ENCODE results near the gene RAPH1.
"Not testable (repeated sequence)": the region's sequence is repeated elsewhere in the genome, so short reads cannot be mapped to it uniquely, and the experiment has no call there.

The RAPH1 gene

DNA sequence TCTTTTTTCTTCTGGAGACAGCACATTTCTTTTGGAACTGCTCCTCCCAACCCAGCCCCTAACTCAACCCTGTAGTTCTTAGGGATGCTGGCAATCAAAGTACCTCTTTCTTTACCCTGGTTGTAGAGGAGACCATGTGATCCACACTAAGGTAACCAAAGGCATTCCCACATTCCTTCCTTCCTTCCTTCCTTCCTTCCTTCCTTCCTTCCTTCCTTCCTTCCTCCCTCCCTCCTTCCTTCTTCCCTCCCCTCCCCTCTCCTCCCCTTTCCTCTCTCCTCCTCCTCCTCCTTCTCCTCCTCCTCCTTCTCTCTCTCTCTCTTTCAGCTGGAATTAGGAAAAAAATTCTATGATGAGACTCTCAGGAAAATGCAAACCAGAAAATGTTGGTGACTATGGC is 13.8 kb upstream of the RAPH1 start:
- Histone ChIP-seq H3K27ac (ENCODE audit: insufficient read depth, low read length, poor library complexity, severe bottlenecking) (no peak overlapping the region), H3K36me3 (ENCODE audit: control insufficient read depth, insufficient read depth, low read length) (no peaks in the 10 kb centered on the region), H3K27me3 (replicated peaks; ENCODE audit: control insufficient read depth, insufficient read depth, low read length, poor library complexity, severe bottlenecking) (no peaks in the 10 kb centered on the region), H3K4me3 (ENCODE audit: insufficient read depth, low read depth, low read length, poor library complexity, severe bottlenecking) (no peak overlapping the region), H3K9me3 (ENCODE audit: control insufficient read depth, low read length) (no peaks in the 10 kb centered on the region), H3K4me1 (ENCODE audit: control insufficient read depth, insufficient read depth, low read length, poor library complexity, severe bottlenecking) (no peaks in the 10 kb centered on the region)
- no peak for DNase-seq

DNA sequence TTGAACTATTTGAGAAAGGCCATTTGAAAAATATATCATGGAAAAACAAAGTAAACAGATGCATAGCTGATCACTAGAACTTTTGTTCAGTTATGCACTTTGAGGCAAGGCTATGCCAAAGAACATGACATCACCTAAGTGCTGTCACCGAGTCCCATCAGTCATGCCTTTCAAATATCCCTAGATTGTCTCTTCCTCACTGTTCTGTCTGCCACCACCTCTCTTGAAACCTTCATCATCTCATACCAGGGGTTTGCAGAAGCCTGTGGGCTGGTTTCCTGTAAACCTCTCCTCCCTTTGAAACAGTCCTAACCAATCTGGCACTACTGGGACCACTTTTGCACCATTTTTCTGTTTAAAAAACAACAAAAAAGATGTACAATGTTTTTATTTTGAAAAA is 12.3 kb upstream of the RAPH1 start:
- no peak for DNase-seq
- no peaks in the 10 kb centered on the region for H3K4me1 ChIP-seq (ENCODE audit: control insufficient read depth, insufficient read depth, low read length, poor library complexity, severe bottlenecking)
- no peaks in the 10 kb centered on the region for H3K9me3 ChIP-seq (ENCODE audit: control insufficient read depth, low read length)
- no peak overlapping the region for H3K4me3 ChIP-seq (ENCODE audit: insufficient read depth, low read depth, low read length, poor library complexity, severe bottlenecking)
- H3K27me3 ChIP-seq (replicated peaks; ENCODE audit: control insufficient read depth, insufficient read depth, low read length, poor library complexity, severe bottlenecking) = no peaks in the 10 kb centered on the region
- no peak overlapping the region for H3K27ac ChIP-seq (ENCODE audit: insufficient read depth, low read length, poor library complexity, severe bottlenecking)
- H3K36me3 ChIP-seq (ENCODE audit: control insufficient read depth, insufficient read depth, low read length) = no peaks in the 10 kb centered on the region

DNA sequence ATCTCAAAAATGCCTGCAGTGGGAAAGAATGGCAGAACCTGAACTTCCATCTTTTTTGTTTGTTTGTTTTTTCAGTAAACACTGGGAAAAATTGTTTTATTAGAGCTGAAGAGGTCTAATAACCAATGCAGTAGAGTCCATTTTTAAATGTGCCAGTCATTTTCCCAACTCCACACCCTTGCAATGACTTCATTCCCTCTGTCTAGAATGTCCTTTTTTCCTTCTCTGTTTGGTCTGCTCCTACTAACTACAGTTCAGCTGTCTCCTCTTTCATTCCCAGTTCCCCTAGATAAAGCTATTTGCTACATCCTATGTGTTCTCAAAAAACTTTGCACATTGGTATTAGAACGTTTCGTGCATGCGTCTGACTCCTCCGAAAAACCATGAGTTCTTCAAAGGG is 9.3 kb upstream of the RAPH1 start:
- DNase-seq = no peak
- Histone ChIP-seq H3K9me3 (ENCODE audit: control insufficient read depth, low read length) (no peaks in the 10 kb centered on the region), H3K4me1 (ENCODE audit: control insufficient read depth, insufficient read depth, low read length, poor library complexity, severe bottlenecking) (no peaks in the 10 kb centered on the region), H3K27ac (ENCODE audit: insufficient read depth, low read length, poor library complexity, severe bottlenecking) (no peak overlapping the region), H3K36me3 (ENCODE audit: control insufficient read depth, insufficient read depth, low read length) (no peaks in the 10 kb centered on the region), H3K4me3 (ENCODE audit: insufficient read depth, low read depth, low read length, poor library complexity, severe bottlenecking) (no peak overlapping the region), H3K27me3 (replicated peaks; ENCODE audit: control insufficient read depth, insufficient read depth, low read length, poor library complexity, severe bottlenecking) (no peaks in the 10 kb centered on the region)

GRCh38 chr2:203543898-203544328 is 8.8 kb upstream of the RAPH1 start:
- DNase-seq = no peak
- Histone ChIP-seq H3K27me3 (replicated peaks; ENCODE audit: control insufficient read depth, insufficient read depth, low read length, poor library complexity, severe bottlenecking) (no peaks in the 10 kb centered on the region), H3K27ac (ENCODE audit: insufficient read depth, low read length, poor library complexity, severe bottlenecking) (no peak overlapping the region), H3K4me3 (ENCODE audit: insufficient read depth, low read depth, low read length, poor library complexity, severe bottlenecking) (no peak overlapping the region), H3K4me1 (ENCODE audit: control insufficient read depth, insufficient read depth, low read length, poor library complexity, severe bottlenecking) (no peaks in the 10 kb centered on the region), H3K9me3 (ENCODE audit: control insufficient read depth, low read length) (no peaks in the 10 kb centered on the region), H3K36me3 (ENCODE audit: control insufficient read depth, insufficient read depth, low read length) (no peaks in the 10 kb centered on the region)

GRCh38 chr2:203540598-203540997 is 5.5 kb upstream of the RAPH1 start:
- not testable (repeated sequence) for H3K27ac ChIP-seq (ENCODE audit: insufficient read depth, low read length, poor library complexity, severe bottlenecking); H3K9me3 ChIP-seq (ENCODE audit: control insufficient read depth, low read length); H3K36me3 ChIP-seq (ENCODE audit: control insufficient read depth, insufficient read depth, low read length); DNase-seq; H3K4me1 ChIP-seq (ENCODE audit: control insufficient read depth, insufficient read depth, low read length, poor library complexity, severe bottlenecking); H3K4me3 ChIP-seq (ENCODE audit: insufficient read depth, low read depth, low read length, poor library complexity, severe bottlenecking); H3K27me3 ChIP-seq (replicated peaks; ENCODE audit: control insufficient read depth, insufficient read depth, low read length, poor library complexity, severe bottlenecking)

GRCh38 chr2:203538237-203538636 is 3.1 kb upstream of the RAPH1 start:
- H3K4me3 ChIP-seq (ENCODE audit: insufficient read depth, low read depth, low read length, poor library complexity, severe bottlenecking); H3K36me3 ChIP-seq (ENCODE audit: control insufficient read depth, insufficient read depth, low read length); H3K9me3 ChIP-seq (ENCODE audit: control insufficient read depth, low read length); DNase-seq; H3K27me3 ChIP-seq (replicated peaks; ENCODE audit: control insufficient read depth, insufficient read depth, low read length, poor library complexity, severe bottlenecking); H3K27ac ChIP-seq (ENCODE audit: insufficient read depth, low read length, poor library complexity, severe bottlenecking): not testable (repeated sequence)
- peaks cover 10% of the 10 kb centered on the region for H3K4me1 ChIP-seq (ENCODE audit: control insufficient read depth, insufficient read depth, low read length, poor library complexity, severe bottlenecking)

- H3K36me3 ChIP-seq (ENCODE audit: control insufficient read depth, insufficient read depth, low read length); DNase-seq; H3K4me3 ChIP-seq (ENCODE audit: insufficient read depth, low read depth, low read length, poor library complexity, severe bottlenecking); H3K27ac ChIP-seq (ENCODE audit: insufficient read depth, low read length, poor library complexity, severe bottlenecking); H3K27me3 ChIP-seq (replicated peaks; ENCODE audit: control insufficient read depth, insufficient read depth, low read length, poor library complexity, severe bottlenecking); H3K9me3 ChIP-seq (ENCODE audit: control insufficient read depth, low read length): not testable (repeated sequence)
- peaks cover 10% of the 10 kb centered on the region for H3K4me1 ChIP-seq (ENCODE audit: control insufficient read depth, insufficient read depth, low read length, poor library complexity, severe bottlenecking)
These were observed 1.5 kb upstream of the RAPH1 start for GRCh38 chr2:203536586-203536951.

- Histone ChIP-seq H3K9me3 (ENCODE audit: control insufficient read depth, low read length) (peaks cover 6% of the 10 kb centered on the region), H3K27me3 (replicated peaks; ENCODE audit: control insufficient read depth, insufficient read depth, low read length, poor library complexity, severe bottlenecking) (no peaks in the 10 kb centered on the region), H3K4me1 (ENCODE audit: control insufficient read depth, insufficient read depth, low read length, poor library complexity, severe bottlenecking) (peaks cover 10% of the 10 kb centered on the region), H3K27ac (ENCODE audit: insufficient read depth, low read length, poor library complexity, severe bottlenecking) (no peak overlapping the region), H3K4me3 (ENCODE audit: insufficient read depth, low read depth, low read length, poor library complexity, severe bottlenecking) (peak overlapping the region; percentile 39), H3K36me3 (ENCODE audit: control insufficient read depth, insufficient read depth, low read length) (no peaks in the 10 kb centered on the region)
- no peak for DNase-seq
These were observed 884 bp upstream of the RAPH1 start for GRCh38 chr2:203535784-203536585.

DNA sequence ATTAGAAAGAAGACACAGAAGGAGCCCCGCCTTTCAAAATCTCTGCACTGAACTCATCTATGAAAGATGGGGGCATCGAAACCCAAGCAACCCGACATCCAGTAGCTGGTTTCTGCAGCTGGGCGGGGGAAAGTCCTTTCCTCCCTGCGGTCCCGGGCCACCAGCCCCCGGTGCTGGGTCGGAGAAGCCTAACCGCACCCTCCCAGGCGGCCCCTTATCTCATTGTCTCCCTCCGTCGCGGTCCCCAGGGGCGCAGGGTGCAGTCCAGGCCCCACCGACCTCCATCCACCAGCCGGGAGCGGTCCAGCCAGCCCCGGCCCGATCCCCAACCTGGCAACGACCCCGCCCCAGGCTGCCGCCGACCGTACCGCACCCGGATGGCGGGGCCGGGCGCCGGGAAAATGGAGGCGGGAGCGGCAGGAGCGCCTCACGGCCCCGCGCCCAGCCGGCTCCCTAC is 452 bp downstream of the RAPH1 start:
- Histone ChIP-seq H3K4me1 (ENCODE audit: control insufficient read depth, insufficient read depth, low read length, poor library complexity, severe bottlenecking) (peaks cover 10% of the 10 kb centered on the region), H3K36me3 (ENCODE audit: control insufficient read depth, insufficient read depth, low read length) (no peaks in the 10 kb centered on the region), H3K4me3 (ENCODE audit: insufficient read depth, low read depth, low read length, poor library complexity, severe bottlenecking) (peak overlapping the region; percentile 81), H3K27me3 (replicated peaks; ENCODE audit: control insufficient read depth, insufficient read depth, low read length, poor library complexity, severe bottlenecking) (no peaks in the 10 kb centered on the region), H3K9me3 (ENCODE audit: control insufficient read depth, low read length) (peaks cover 6% of the 10 kb centered on the region), H3K27ac (ENCODE audit: insufficient read depth, low read length, poor library complexity, severe bottlenecking) (no peak overlapping the region)
- peak in 1 of 3 donors; percentile 25 for DNase-seq

- Histone ChIP-seq H3K27me3 (replicated peaks; ENCODE audit: control insufficient read depth, insufficient read depth, low read length, poor library complexity, severe bottlenecking) (no peaks in the 10 kb centered on the region), H3K27ac (ENCODE audit: insufficient read depth, low read length, poor library complexity, severe bottlenecking) (no peak overlapping the region)
- peak in 2 of 3 donors; percentile 0 to 16 for DNase-seq
These were observed 1.2 kb downstream of the RAPH1 start for GRCh38 chr2:203533676-203534591.

More at GRCh38 chr2:203533676-203534591, 1.2 kb downstream of the RAPH1 start:
- peaks cover 10% of the 10 kb centered on the region for H3K4me1 ChIP-seq (ENCODE audit: control insufficient read depth, insufficient read depth, low read length, poor library complexity, severe bottlenecking)
- peak overlapping the region; percentile 81 for H3K4me3 ChIP-seq (ENCODE audit: insufficient read depth, low read depth, low read length, poor library complexity, severe bottlenecking)
- H3K36me3 ChIP-seq (ENCODE audit: control insufficient read depth, insufficient read depth, low read length) = no peaks in the 10 kb centered on the region
- peaks cover 6% of the 10 kb centered on the region for H3K9me3 ChIP-seq (ENCODE audit: control insufficient read depth, low read length)
